GM19467 (cell line): Measurements from ENCODE around the gene PRKACA.
"Not testable (repeated sequence)": the region's sequence is repeated elsewhere in the genome, so short reads cannot be mapped to it uniquely, and the experiment has no call there.

Experiments used
- ATAC-seq: cut with Tn5 transposase; IDR thresholded peaks from one replicate; pipeline ENCODE4 v1.9.1; 2021; ENCODE audit warnings: mild to moderate bottlenecking, moderate library complexity; ENCODE audit not compliant: unreplicated experiment

PRKACA gene

GRCh38 chr19:14148751-14149410 lies 31.3 kb upstream of the PRKACA start:
- ATAC-seq: no peak

GRCh38 chr19:14147797-14148605 lies 30.4 kb upstream of the PRKACA start:
- no peak for ATAC-seq

GRCh38 chr19:14146789-14147216 lies 29.2 kb upstream of the PRKACA start:
- no peak for ATAC-seq

DNA sequence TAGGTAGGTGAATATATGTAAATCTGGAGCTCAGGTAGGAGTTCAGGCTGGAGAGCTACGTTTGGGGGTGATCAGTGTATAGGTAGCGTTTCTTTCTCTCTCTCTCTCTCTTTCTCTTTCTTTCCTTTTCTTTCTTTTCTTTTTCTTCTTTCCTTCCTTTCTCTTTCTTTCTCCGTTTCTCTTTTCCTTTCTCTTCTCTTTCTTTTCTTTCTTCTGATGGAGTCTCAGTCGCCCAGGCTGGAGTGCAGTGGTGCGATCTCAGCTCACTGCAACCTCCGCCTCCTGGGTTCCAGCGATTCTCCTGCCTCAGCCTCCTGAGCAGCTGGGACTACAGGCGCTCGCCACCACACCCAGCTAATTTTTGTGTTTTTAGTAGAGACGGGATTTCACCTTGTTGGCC lies 28.6 kb upstream of the PRKACA start:
- not testable (repeated sequence) for ATAC-seq

- no peak for ATAC-seq
These were observed 27.8 kb upstream of the PRKACA start for GRCh38 chr19:14145381-14145780.

DNA sequence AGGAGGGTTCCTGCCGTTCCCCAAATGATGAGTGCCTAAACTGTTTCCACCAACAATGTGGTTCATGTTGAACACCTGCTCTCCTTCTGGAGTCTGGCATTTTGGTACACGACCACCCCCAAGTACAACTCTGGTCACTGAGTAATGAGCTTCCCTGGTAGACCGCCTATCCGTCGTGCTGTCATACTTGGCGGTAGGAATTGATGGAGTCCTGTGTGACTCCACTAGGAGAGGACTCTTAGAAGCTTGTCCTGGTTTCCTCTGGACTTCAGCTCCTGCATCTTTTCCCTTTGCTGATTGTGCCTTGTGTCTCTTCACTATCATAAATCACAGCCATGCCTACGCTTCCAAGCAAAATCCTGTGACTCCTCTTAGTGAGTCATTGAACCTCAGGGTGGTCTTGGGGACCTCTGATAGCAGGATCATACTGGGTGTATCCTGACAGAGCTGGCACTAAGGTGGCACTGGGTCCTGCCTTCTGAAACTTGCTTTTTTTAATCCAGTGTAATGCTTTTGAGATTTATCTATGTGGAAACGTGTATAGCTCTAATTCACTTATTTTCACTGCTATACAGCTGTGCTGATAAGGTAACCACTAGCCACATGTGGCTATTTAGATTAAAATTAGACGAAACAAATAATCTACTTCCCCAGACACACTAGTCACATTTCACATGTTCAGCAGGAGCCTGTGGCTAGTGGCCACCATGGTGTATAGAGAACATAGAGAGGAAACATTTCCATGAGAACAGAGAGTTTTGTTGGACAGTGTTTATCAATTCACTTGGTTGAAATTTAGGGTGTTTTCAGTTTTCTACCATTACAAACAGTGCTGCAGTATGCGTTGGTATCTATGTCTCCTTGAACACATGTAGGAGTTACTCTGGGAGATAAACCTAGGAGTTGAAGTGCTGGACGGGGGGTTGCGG lies 25.0 kb upstream of the PRKACA start:
- ATAC-seq: no peak

GRCh38 chr19:14141041-14141440 lies 23.5 kb upstream of the PRKACA start:
- ATAC-seq: no peak

GRCh38 chr19:14139944-14140343 lies 22.4 kb upstream of the PRKACA start:
- ATAC-seq: no peak

DNA sequence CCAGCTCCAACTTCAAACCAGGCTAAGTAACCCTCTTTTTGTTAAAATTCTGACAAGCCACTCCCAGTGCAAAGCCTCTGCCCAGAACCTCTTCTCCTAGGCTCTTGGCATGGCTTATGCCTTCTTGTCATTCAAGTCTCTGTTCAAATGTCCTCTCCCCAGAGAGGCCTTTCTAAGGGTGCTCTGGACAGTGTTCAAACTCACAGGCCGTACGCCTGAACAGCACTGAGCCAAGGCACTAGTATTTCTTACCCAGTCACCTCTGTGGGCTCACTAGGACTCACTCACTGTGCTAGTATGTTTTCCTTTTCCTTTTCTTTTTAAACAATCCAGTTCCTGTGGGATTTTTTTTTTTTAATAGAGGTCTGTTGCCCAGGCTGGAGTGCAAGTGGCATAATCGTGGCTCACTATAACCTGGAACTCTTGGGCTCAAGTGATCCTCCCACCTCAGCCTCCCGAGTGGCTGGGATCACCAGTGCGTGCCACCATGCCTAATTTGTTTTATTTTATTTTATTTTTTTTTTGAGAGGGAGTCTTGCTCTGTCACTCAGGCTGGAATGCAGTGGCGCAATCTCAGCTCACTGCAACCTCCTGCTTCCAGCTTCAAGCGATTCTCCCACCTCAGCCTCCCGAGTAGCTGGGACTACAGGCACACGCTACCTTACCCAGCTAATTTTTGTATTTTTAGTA lies 21.2 kb upstream of the PRKACA start:
- ATAC-seq: no peak

DNA sequence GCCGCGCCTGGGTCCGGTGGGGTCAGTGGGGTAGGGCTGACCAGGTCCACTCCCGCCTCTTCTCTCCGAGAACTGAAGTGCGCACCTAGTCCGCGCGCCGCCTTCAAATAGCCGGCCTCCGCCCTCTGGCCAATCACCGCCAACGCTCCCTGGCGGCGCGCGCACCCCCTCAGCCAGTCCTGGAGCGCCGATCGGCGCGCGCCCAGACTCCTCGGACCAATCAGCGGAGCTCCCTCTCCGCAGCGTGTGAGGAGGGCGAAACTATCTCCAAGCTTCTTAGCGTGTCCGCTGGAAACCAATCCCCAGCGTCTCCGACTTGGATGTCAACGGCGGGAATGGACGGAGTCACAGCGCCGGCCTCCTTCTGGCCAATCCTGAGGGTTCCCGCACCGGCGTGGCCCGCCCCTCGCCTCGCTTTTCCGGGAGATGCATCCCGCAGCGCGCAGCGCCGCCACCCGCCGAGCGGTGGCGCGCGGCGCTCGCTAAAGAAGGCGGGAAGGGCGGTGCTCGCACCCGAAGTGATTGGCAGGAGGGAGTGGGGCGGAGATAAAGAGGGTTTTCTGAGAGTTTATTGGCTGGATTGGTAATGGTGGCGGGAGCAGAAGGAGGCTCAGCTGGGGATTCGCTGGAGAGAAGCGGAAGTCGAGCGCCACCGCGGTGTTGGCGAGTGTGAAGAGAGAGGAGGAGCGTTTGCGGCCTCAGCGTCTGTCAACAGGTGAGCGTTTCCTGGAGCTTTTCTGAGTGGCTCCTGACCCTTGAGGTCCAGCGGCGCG lies 19.1 kb upstream of the PRKACA start, which contains the start of gene ASF1B:
Gene ASF1B (minus strand): TSS at position 81 of the 773 bp plus-strand sequence. CDS start 133 bp downstream, outside the sequence.
- ATAC-seq: peak; percentile 75

DNA sequence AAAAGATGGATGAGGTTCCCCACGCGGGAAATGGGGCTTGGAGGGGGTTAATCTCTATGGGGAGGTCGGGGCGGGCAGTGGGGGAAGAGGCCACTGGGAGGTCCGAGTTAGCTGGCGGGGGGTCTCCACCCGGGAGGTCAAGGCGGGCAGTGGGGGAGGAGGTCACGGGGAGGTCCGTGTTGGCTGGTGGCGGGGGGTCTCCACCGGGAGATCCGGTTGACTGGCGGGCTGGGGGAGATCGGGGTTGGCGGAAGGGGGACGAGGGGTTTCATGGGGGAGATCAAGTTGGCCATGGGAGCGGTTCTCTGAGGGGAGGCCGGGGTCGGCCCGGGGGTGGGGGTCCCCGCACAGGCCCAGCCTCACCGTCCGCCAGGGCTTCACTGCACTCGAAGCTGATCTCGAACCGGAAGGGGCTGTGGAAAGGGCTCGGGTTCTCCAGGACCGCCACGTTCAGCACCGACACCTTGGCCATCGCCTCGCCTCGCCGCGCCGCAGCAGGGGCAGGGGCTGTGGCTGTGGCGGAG lies 18.5 kb upstream of the PRKACA start:
- no peak for ATAC-seq

- ATAC-seq: no peak
These were observed 17.8 kb upstream of the PRKACA start for GRCh38 chr19:14135355-14135754.

DNA sequence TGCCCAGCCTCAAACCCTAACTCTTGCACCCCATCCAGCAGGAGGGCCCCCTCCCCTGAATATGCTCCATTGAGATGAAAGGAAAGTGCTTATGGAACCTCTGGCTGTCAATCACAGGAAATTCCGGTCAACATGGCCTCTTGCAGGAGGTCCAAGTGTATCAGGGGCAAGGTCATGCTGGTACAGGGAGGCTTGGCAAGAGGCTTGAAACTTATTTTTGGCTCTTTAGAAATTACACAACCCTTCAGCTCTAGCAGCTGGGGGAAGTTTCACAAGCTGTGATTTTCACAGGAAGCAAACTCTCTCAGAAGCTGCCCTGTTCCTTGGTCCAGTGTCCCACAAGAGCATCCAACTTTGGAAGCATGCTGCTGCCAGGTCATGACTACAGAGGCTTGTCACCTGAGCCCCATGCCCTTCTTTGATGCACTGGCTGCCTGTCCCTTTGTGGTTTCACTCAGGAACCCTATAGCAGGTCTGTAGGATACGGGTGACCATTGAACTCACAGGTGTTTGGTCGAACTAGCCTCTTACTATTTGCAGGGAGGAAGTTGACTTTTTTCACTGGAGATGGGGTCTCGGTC lies 10.5 kb upstream of the PRKACA start:
- ATAC-seq: no peak

DNA sequence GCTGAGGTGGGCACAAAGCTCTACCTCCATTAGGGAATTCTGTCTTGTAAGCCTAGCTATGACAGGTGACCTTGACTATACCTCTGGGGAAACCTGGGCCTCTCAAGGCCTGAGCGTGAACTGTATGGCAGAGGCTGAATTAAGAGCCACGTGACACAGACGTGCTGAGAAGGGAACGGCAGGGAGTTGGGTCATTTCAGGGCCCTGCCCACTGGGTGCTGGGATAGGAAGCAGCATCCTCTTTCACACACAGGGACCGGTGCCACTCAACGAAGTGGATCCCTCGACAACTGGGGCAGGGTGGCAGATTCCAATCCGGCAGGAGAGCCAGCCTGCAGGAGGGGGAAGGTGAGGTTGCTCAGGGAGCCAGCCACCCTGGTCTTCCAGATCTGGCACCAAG lies 9.6 kb upstream of the PRKACA start:
- no peak for ATAC-seq

GRCh38 chr19:14122924-14123323 lies 5.4 kb upstream of the PRKACA start:
- no peak for ATAC-seq

- ATAC-seq: no peak
These were observed 2.9 kb upstream of the PRKACA start for GRCh38 chr19:14120497-14120780.

DNA sequence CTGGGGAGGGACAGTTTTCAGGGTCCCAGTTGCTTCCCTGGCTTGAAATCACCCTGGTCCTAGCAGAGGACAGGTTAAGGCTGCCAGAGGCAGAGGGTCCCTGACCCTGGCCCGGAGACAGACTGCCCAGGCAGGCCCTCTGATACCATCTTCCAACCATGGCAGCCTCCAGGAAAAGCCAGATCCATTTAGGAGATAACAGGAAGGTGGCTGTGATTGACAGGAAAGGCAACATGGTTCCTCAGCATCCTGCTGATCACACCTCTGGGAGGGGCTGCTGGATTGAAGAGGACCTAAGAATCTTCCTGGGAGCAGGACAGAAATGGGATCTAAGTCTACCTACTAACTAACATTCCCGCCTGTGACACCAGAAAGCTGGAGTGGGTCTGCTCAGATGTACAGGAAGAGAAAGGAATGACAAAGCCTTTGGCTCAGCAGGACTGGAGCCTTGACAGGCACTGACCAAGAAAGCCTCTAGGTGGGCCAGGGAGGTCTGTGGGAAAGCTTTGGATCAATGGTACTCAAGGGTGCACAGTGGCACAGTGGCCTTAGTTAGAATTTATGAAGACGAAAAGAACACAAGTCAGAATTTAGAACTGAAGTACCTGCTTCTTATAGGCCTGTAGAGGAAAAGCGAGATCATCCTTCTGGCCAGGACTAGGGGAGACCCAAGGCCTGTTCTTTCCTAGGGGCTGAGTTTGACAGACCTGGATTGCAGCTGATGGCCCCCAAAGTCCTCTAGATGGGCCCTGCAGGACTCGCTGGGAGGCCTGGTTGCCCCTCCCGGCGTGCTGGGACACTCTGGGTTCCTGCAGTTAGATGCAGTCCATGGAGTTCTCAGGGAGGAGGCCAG lies 2.3 kb upstream of the PRKACA start:
- ATAC-seq: no peak

- ATAC-seq: no peak
These were observed 1.6 kb upstream of the PRKACA start for GRCh38 chr19:14119146-14119545.
